Activated T-helper 1 cell treated with anti-CD3 and anti-CD28 coated beads, Interleukin-2, amount 50 U/mL, for 16 hours (primary cell): ENCODE data around the gene CACNA1C.

Experiments
- DNase-seq, 2 donors: peaks; one replicate each; pipeline ENCODE4 v3.0.0-alpha.2; 2020; ENCODE audit warnings: low read depth in 1 of 2, low spot score in 1 of 2

The CACNA1C gene

DNA sequence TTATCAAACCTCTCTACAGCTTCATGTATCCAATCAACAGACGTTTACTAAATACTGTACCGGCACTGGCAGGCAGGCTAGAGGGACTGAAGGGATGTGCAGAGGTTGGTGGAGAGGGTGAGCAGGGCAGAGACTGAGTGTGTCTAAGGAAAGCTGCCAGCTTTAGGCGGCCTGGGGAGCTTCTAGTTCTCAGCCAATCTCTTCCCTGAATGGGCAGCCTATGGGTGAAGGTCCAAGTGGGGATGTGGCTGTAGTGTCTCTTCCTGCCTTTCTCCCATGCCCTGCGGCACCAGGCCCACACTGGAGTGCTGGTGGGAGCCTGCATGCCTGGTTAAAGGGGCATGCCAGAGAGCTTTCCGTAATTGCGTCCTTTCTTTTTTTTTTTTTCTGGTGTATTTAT is 239.8 kb downstream of the CACNA1C start:
- DNase-seq = no peak

GRCh38 chr12:2294651-2295475 is 242.1 kb downstream of the CACNA1C start:
- DNase-seq = no peak

GRCh38 chr12:2295941-2296461 is 243.2 kb downstream of the CACNA1C start:
- DNase-seq = no peak

GRCh38 chr12:2297004-2297403 is 244.2 kb downstream of the CACNA1C start:
- no peak for DNase-seq

- DNase-seq = no peak
Observed at GRCh38 chr12:2297658-2298057, 244.9 kb downstream of the CACNA1C start.

- DNase-seq = no peak
Observed at GRCh38 chr12:2298556-2299200, 245.9 kb downstream of the CACNA1C start.

DNA sequence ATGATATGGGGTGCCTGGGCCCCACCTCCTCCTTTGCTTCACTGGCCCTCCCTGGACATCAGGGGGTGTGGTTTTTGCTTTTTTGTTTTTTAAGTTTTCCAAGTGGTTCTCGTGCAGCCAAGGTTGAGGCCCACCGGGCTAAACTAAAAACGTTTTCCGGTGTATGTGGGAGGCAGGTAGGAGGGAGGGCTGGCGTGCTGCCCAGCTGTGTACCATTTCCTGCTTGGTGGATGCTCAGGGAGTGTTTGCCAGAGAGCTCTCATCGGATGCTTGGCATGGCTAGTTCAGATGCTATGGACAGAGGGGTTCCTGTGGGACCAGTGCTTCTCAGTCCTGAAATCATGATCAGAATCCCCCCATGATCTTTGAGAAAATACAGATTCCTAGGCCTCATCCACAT is 246.4 kb downstream of the CACNA1C start:
- DNase-seq = no peak

GRCh38 chr12:2300168-2300567 is 247.4 kb downstream of the CACNA1C start:
- DNase-seq = no peak

GRCh38 chr12:2300886-2301285 is 248.1 kb downstream of the CACNA1C start:
- DNase-seq = no peak

- no peak for DNase-seq
Observed at GRCh38 chr12:2301531-2302461, 249.0 kb downstream of the CACNA1C start.

GRCh38 chr12:2302711-2303580 is 250.2 kb downstream of the CACNA1C start:
- DNase-seq = no peak

GRCh38 chr12:2304223-2304622 is 251.4 kb downstream of the CACNA1C start:
- DNase-seq = no peak

DNA sequence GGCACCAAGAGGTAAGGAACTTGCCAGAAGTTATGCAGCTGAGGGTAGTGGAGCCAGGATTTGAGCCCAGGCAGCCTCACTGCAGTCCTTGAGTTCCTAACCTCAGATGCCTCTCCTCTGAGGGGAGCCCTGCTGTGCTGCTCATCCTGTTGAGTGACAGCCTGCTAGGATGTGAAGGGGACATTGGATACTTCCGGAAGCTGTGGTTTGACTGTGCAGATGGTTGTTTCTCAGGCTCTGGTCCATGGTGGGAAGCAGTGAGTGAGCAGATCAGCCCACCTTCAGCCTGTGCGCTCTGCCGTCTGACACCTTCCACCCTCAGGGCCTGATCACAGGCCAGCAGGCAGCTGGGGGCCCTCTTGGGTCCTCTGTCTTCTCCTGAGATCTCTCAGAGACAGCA is 253.2 kb downstream of the CACNA1C start:
- DNase-seq = no peak

- no peak for DNase-seq
Observed at GRCh38 chr12:2306735-2307134, 253.9 kb downstream of the CACNA1C start.

DNA sequence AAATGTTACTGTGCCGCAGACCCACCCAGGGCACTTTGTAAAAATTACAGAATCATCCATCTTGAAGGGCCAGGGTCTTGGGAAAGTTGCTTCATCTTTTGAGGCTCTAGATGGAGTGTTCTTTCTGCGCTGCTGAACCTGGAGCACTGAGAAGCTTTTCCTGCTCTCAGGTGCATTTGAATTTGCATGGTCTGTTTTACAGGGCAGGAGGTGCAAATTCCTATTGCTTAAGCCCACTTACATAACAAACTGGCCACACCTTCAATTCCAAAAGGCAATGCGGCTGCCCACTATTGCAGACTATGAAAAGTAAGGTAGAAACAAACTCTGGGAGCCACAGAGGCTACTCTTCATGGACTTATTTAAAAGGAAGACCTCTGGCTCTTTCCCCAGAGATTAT is 254.8 kb downstream of the CACNA1C start:
- DNase-seq = no peak

DNA sequence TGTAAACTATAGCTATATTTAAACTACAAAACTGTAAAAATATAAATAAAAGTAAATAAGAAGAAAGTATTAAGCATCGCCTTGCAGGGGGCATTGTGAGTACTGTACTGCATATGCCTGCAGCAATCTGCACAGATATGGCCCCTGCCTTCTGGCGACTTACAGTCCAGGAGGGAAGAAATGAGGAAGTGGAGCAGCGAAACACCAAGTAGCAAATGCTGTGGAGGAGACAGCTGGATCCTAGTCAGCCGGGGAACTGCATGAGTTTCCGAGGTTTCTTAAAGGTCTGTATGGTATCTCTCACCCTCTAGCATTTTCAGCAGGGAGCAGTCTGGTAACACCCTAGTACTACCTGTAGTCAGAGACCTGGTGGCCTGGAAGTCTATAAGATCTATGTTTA is 256.9 kb downstream of the CACNA1C start:
- no peak for DNase-seq

DNA sequence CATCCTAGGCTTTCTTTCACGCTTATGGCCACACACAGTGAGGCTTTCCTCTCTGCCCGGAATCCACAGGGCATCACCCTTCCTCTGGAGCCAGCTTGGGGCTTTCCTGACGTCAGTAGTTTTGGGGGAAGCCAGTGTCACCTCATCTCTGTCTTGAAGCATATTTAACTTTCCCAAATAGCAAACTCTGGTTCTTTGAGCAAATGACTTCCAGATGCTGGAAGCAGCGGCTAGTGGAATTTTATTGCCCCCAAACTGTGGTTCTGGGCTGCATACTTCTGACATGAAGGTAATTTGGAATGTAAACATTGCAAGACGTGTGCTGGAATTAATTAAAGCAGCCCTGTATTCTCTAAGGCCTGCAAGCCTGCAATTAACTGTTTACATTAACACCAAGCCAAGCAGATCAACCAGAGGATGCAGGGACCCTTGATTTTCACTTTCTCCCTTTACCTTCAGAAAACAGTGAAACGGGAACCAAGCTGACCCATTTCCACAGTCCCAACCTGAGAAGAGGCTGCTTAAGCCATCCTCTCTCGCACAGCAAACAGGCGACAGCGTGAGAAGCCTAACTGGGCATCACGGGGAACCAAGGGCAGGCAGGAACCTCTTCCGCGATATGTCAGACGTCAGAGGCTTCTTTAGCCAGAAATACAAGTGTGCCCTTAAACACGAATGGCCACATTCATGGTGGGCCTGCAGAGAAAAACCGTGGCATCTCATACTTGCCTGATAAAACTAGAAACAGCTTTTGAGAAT is 258.4 kb downstream of the CACNA1C start:
- no peak for DNase-seq

GRCh38 chr12:2312175-2312574 is 259.4 kb downstream of the CACNA1C start:
- no peak for DNase-seq

DNA sequence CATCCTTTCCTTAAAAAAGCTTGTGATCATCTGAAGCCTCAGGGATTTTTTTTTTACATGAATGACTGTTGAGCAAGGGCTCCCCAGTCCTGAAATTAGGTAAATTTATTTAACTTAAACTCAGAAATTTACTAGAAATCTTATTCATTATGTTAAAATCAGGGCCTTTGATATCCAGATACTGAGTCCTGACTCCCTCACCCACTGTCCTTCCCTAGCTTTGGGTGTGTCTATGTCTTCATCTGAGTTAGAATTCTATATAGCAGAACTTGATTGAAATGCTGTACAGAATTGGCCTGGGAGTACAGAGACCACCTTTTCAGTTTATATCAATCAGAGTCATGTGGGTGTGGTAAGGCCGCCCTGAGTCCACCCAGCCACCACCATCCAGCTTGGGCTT is 260.0 kb downstream of the CACNA1C start:
- no peak for DNase-seq

DNA sequence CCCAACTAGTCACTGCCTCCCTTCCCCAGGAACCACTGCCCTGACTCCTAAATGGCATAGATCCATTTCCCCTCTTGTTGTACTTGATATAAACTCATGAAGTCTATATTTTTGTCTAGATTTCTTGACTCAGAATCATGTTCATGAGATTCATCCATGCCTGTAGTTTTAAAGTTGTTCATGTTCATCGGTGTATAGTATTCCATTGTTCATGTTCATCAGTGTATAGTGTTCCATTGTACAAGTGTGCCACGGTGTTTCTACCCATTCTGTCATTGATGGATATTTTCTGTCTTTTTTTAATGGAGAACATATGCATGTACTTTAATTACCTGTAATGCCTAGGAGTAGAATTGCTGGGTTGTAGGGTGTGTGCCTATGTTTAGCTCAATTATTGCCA is 261.7 kb downstream of the CACNA1C start:
- no peak for DNase-seq
